ENCODE results near the gene PAGR1.

DNA sequence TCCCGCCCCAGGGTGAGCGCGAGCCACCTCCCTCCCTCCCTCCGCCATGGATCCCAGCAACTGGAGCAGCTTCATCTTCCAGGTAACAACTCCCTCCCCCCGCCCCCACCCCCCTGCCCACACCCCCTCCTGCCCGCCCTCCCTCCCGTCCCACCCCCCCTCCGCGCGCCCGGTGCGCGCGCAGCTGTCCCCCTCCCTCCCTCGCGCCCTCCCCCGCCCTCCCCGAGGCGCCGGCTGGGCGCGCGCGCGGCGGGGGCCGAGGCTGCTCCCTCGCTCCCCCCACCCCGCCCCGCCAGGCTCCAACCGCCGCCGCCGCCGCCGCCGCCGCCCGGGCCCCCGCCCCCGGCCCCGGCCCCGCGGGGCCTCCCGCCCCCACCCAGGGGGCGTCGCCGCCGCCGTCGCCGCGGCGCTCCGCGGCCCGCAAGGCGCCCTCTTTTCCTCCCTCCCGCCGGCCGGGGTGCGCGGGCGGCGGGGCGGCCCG, 9.8 kb upstream of the PAGR1 start, which contains the start of gene MAZ:
- TF ChIP-seq, protein P1, sequence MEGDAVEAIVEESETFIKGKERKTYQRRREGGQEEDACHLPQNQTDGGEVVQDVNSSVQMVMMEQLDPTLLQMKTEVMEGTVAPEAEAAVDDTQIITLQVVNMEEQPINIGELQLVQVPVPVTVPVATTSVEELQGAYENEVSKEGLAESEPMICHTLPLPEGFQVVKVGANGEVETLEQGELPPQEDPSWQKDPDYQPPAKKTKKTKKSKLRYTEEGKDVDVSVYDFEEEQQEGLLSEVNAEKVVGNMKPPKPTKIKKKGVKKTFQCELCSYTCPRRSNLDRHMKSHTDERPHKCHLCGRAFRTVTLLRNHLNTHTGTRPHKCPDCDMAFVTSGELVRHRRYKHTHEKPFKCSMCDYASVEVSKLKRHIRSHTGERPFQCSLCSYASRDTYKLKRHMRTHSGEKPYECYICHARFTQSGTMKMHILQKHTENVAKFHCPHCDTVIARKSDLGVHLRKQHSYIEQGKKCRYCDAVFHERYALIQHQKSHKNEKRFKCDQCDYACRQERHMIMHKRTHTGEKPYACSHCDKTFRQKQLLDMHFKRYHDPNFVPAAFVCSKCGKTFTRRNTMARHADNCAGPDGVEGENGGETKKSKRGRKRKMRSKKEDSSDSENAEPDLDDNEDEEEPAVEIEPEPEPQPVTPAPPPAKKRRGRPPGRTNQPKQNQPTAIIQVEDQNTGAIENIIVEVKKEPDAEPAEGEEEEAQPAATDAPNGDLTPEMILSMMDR (IDR thresholded peaks at IDR 0.05), result no peak
- TF ChIP-seq EZH2 (IDR thresholded peaks at IDR 0.05), result no peak
